ENCODE measurements around the gene RGS17. TPM values are rescaled to one million over a fixed set of nuclear protein-coding genes. Genes with fewer than 3 reads are reported as not detected.

Gene RGS17
- total RNA-seq, 1 experiment from 2014 or later, result 3.2 TPM

- Mint-ChIP-seq H3K4me1 (no peaks in the 10 kb centered on the region; a peak in 1 of 4 replicates), H3K27ac (no peak overlapping the region; a peak in 1 of 7 replicates), H3K27me3 (ENCODE audit: low read depth) (no peaks in the 10 kb centered on the region), H3K4me3 (no peak overlapping the region), H3K36me3 (ENCODE audit: insufficient read depth in 1 of 3, low read depth in 3 of 3) (no peaks in the 10 kb centered on the region), H3K9me3 (no peaks in the 10 kb centered on the region)
- H3K27me3 ChIP-seq (ENCODE audit: insufficient read depth, low read length), result no peaks in the 10 kb centered on the region
- no peaks in the 10 kb centered on the region for H3K4me1 ChIP-seq (ENCODE audit: insufficient read depth, low read length)
- DNase-seq, result no peak
- H3K23ac ChIP-seq (ENCODE audit: insufficient read length, low read depth, low read length), result no peak overlapping the region
- H3K4ac ChIP-seq (ENCODE audit: low read depth, low read length), result no peak overlapping the region
- H3K79me1 ChIP-seq (ENCODE audit: insufficient read depth, low read depth, low read length, poor library complexity, severe bottlenecking), result no peaks in the 10 kb centered on the region
- no peak overlapping the region for H2AFZ ChIP-seq (ENCODE audit: low read length)
- H3K4me2 ChIP-seq (ENCODE audit: insufficient read depth, insufficient read length, low read length), result no peak overlapping the region
- no CpG with 5 or more reads among the region's 4 CpGs for WGBS (ENCODE audit: extremely low coverage, insufficient read length, low lambda C conversion rate)
- H3K56ac ChIP-seq (ENCODE audit: insufficient read length, low read depth, low read length), result no peak overlapping the region
- no peak overlapping the region for H4K5ac ChIP-seq (ENCODE audit: insufficient read length, low read depth, low read length)
- no peak for TF ChIP-seq CTCF (conservative IDR thresholded peaks at IDR 0.05)
- no peak overlapping the region for H2AK5ac ChIP-seq (ENCODE audit: insufficient read length, low read length)
- no peak overlapping the region for H3K27ac ChIP-seq (ENCODE audit: insufficient read length, low read depth, low read length)
- H2BK12ac ChIP-seq (ENCODE audit: insufficient read length, low read depth, low read length), result no peak overlapping the region
- no peaks in the 10 kb centered on the region for H3K9me3 ChIP-seq (ENCODE audit: control insufficient read depth, low read depth, low read length)
- no peak overlapping the region for H4K8ac ChIP-seq (replicated peaks; ENCODE audit: insufficient read length, low read depth, low read length)
- H3K23me2 ChIP-seq (ENCODE audit: insufficient read length, low read depth, low read length, poor library complexity, severe bottlenecking), result no peaks in the 10 kb centered on the region
- no peaks in the 10 kb centered on the region for H3K79me2 ChIP-seq (ENCODE audit: insufficient read depth, low read length)
- H3K9ac ChIP-seq (ENCODE audit: extremely low read depth, insufficient read length, low read length), result no peak overlapping the region
- H2BK20ac ChIP-seq (ENCODE audit: low read depth, low read length, poor library complexity, severe bottlenecking), result no peak overlapping the region
- H2BK15ac ChIP-seq (ENCODE audit: low read depth, low read length), result no peak overlapping the region
- no peak overlapping the region for H4K91ac ChIP-seq (ENCODE audit: insufficient read length, low read depth, low read length)
- no peak overlapping the region for H2BK120ac ChIP-seq (ENCODE audit: low read depth, low read length, poor library complexity, severe bottlenecking)
- H4K20me1 ChIP-seq (ENCODE audit: control insufficient read depth, insufficient read depth, insufficient read length), result no peaks in the 10 kb centered on the region
- H3K18ac ChIP-seq (ENCODE audit: insufficient read length, low read depth, low read length), result no peak overlapping the region
- H3T11ph ChIP-seq (ENCODE audit: low read length), result no peak overlapping the region
- H2BK5ac ChIP-seq (ENCODE audit: insufficient read length, low read length), result no peak overlapping the region
- no peak overlapping the region for H3K14ac ChIP-seq (ENCODE audit: insufficient read depth, low read length)
Observed at GRCh38 chr6:153015094-153015640, 115.9 kb downstream of the RGS17 start.
